ENCODE data around the gene IRF2. TPM values are rescaled to one million over a fixed set of nuclear protein-coding genes. Genes with fewer than 3 reads are reported as not detected.
A peak's percentile ranks its signal among the peaks of the same experiment; 100 is the strongest.

The IRF2 gene
- total and polyA plus RNA-seq, 2 experiments from 2014 or later: 4.0 to 12.0 TPM

- Histone ChIP-seq H3K4me1 (ENCODE audit: low read depth) (peaks cover 6% of the 10 kb centered on the region), H3K4me3 (peak overlapping the region; percentile 53), H3K27me3 (no peaks in the 10 kb centered on the region), H3K27ac (peak overlapping the region; percentile 94), H3K36me3 (no peaks in the 10 kb centered on the region), H3K9me3 (ENCODE audit: low read depth) (no peaks in the 10 kb centered on the region)
- DNase-seq (ENCODE audit: low read depth in 1 of 2, low spot score in 1 of 2): peak; percentile 47 to 63
- no peak for TF ChIP-seq CTCF (IDR thresholded peaks at IDR 0.05; ENCODE audit: low read depth, low read length)
These were observed 669 bp downstream of the IRF2 start for GRCh38 chr4:184473499-184474262.

- Histone ChIP-seq H3K27ac (peak overlapping the region; percentile 94), H3K36me3 (no peaks in the 10 kb centered on the region), H3K4me1 (ENCODE audit: low read depth) (peaks cover 8% of the 10 kb centered on the region), H3K27me3 (no peaks in the 10 kb centered on the region), H3K9me3 (ENCODE audit: low read depth) (no peaks in the 10 kb centered on the region), H3K4me3 (peak overlapping the region; percentile 53)
- TF ChIP-seq CTCF (IDR thresholded peaks at IDR 0.05; ENCODE audit: low read depth, low read length): no peak
- DNase-seq (ENCODE audit: low read depth in 1 of 2, low spot score in 1 of 2): peak; percentile 76 to 93
These were observed 1.5 kb downstream of the IRF2 start for GRCh38 chr4:184472614-184473498.

- no peaks in the 10 kb centered on the region for H3K27me3 ChIP-seq
- peak overlapping the region; percentile 94 for H3K27ac ChIP-seq
- H3K36me3 ChIP-seq: no peaks in the 10 kb centered on the region
- DNase-seq (ENCODE audit: low read depth in 1 of 2, low spot score in 1 of 2): peak in 1 of 2 donors; percentile 21
- peak overlapping the region; percentile 53 for H3K4me3 ChIP-seq
- no peaks in the 10 kb centered on the region for H3K9me3 ChIP-seq (ENCODE audit: low read depth)
- TF ChIP-seq CTCF (IDR thresholded peaks at IDR 0.05; ENCODE audit: low read depth, low read length): no peak
- H3K4me1 ChIP-seq (ENCODE audit: low read depth): peaks cover 14% of the 10 kb centered on the region
These were observed 2.3 kb downstream of the IRF2 start for GRCh38 chr4:184471881-184472613.

- no peaks in the 10 kb centered on the region for H3K9me3 ChIP-seq (ENCODE audit: low read depth)
- no peak overlapping the region for H3K27ac ChIP-seq
- no peak for TF ChIP-seq CTCF (IDR thresholded peaks at IDR 0.05; ENCODE audit: low read depth, low read length)
- DNase-seq (ENCODE audit: low read depth in 1 of 2, low spot score in 1 of 2): no peak
- no peaks in the 10 kb centered on the region for H3K27me3 ChIP-seq
- H3K4me3 ChIP-seq: no peak overlapping the region
- no peaks in the 10 kb centered on the region for H3K36me3 ChIP-seq
- peaks cover 19% of the 10 kb centered on the region for H3K4me1 ChIP-seq (ENCODE audit: low read depth)
These were observed 3.6 kb downstream of the IRF2 start for GRCh38 chr4:184470785-184471110.

- Histone ChIP-seq H3K27me3 (no peaks in the 10 kb centered on the region), H3K4me1 (ENCODE audit: low read depth) (peaks cover 15% of the 10 kb centered on the region), H3K9me3 (ENCODE audit: low read depth) (no peaks in the 10 kb centered on the region), H3K36me3 (no peaks in the 10 kb centered on the region), H3K27ac (no peak overlapping the region), H3K4me3 (no peak overlapping the region)
- no peak for TF ChIP-seq CTCF (IDR thresholded peaks at IDR 0.05; ENCODE audit: low read depth, low read length)
- no peak for DNase-seq (ENCODE audit: low read depth in 1 of 2, low spot score in 1 of 2)
These were observed 7.7 kb downstream of the IRF2 start for GRCh38 chr4:184466634-184467033.
